HG03103 (cell line): ENCODE measurements around the gene DTX1.

Experiments
- ATAC-seq: cut with Tn5 transposase; IDR thresholded peaks from one replicate; pipeline ENCODE4 v1.9.1; 2021; ENCODE audit warnings: low read depth; ENCODE audit not compliant: unreplicated experiment

The DTX1 gene

DNA sequence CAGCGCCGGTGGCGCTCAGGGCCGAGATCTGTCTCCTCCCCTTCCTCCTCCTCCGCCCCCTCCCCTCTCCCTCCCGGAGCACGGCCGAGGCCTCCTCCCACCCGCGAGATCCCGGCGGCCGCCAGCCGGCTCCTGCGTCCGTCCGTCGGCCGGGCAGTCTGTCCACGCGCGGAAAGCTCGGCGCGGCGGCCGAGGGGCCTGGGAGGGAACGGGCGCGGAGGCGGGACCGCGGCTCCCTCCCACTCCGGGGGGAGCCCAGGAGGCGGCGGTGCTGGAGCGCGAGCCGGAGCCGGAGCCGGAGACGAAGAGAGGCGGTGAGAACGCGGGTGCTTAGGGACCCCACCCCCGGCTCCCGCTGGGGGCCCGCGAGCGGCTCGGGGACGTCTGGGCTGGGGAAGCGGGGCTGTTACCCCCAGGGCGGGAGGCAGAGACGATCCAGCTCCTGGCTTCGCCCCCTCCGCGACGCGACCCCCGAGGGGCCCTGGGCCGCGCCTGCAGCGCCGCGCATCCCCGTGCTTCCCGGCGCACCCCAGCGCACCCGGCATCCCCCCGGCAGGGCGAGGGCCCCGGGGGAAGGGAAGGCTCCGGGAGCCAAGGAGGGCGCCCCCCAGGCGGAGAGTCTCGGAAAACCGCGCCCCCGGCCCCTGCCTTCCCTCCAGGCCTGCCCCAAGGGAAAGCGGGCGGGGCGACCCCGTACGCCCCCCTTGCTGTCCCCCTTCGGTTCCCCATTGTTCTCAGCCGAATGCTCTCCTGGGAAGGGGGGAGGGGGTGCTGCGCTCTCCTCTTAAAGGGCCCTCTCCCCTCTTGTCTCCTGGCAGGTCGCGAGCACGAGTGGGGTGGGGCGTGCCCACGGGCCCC is at the start of gene DTX1:
DTX1 (plus strand) TSS at position 100 of the 858 bp plus-strand sequence. CDS start 1,463 bp downstream, outside the sequence.
- no peak for ATAC-seq

DNA sequence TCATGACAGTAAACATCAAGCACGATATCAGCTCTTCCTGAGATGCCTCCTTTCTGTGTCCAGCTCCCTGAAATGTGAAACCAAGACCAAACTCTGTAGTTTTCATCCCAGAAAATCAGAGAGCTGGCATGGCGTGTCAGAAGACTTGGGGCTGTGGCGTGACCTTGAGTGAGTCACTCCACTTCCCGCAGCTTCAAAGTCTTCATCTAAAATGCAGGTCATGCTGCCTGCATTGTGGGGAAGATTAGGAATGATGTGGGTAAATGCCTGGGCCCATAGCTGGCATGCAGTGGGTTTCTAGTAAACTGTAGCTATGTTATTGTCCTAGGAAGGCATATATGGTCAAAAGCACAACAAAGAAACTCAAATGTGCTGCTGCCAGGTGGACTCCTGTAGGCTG is 49.4 kb upstream of the DTX1 start:
- ATAC-seq = no peak

DNA sequence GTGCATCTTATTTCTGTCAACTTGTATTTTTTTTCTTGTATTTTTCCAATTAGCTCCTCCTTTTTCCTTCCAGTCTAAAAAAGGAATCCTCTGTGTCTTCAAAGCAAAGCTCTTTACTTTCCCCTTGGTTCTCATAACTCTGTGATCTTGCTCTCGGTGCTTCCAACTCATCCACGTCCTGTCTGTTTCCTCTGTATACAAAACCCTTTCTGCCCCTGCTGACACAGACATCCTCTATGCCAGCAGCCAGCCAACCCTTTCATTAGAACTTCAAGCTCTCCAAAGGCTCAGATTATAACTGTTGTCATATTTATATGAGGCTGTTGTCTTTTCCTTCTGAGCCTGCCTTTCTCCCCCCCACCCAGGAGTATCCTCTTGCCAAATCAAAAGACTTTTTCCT is 45.8 kb upstream of the DTX1 start:
- ATAC-seq = no peak

DNA sequence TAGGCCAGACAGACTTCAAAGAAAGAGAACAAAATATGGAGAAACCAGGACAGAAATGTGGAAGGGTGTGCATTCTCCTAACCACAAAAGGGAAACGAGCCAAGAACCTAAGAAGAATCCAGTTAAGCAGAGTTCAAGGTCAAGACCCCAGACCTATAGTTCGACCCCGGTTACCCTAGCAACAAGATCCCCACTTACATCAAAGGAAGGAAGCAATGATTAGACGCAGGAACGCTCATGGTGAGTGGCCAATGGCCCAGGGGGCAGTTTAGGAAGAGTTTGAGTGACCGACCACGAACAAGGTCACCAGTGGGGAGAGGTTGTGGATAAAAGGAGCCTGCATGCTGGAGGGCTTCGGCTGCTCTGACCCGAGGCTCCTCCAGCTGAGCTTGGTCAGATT is 42.0 kb upstream of the DTX1 start:
- ATAC-seq = no peak

DNA sequence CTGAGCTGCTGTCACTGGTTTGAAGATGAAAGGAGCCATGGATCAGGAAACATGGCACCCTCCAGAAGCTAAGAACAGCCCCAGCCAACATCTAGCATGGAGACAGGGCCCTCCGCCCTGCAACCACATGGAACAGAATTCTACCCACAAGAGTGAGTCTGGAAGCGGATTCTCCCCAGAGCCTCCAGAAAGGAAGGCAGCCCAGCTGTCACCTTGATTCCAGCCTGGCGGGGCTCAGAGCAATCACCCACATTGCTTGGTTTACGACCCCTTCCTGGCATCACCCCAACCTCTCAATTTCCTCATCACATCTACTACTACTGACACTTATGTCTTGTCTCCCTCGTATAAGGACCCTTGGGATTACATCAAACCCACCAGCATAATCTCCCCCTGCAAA is 39.7 kb upstream of the DTX1 start:
- no peak for ATAC-seq

DNA sequence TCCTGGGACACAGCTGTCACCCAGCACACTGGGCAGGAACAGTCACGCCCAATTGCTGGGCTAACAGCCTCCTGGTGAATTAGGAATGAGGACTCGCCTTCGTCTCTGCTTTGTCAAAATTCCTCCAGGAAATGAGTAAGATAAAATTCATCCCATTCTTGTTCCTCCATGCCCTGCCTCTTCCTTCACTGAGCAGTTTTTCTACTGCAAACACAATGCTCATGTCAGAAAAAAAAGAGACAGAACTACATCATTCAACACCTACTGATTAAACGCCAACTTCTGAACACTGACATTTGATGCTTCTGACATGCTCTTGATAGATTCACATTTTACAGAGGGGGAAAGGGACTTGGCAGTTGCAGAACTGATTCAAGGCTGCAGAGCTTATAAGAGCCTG is 37.5 kb upstream of the DTX1 start:
- ATAC-seq = no peak

DNA sequence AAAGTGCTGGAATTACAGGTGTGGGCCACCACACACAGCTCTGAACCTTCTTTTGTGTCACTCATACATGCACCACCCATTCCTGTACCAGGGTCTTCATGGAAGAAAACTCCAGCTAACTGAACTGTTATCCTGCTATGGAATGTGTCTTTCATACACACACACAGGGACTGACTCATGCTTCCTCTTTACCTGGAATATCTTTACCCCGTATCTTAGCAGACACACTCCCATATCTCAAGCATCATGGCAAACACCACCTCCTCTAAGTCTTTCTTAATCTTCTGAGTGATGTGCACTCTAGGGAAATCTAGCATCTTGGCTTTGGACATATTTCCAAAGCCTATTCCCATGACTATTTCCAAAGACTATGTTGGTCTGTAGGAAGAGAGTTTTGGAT is 35.0 kb upstream of the DTX1 start:
- no peak for ATAC-seq

DNA sequence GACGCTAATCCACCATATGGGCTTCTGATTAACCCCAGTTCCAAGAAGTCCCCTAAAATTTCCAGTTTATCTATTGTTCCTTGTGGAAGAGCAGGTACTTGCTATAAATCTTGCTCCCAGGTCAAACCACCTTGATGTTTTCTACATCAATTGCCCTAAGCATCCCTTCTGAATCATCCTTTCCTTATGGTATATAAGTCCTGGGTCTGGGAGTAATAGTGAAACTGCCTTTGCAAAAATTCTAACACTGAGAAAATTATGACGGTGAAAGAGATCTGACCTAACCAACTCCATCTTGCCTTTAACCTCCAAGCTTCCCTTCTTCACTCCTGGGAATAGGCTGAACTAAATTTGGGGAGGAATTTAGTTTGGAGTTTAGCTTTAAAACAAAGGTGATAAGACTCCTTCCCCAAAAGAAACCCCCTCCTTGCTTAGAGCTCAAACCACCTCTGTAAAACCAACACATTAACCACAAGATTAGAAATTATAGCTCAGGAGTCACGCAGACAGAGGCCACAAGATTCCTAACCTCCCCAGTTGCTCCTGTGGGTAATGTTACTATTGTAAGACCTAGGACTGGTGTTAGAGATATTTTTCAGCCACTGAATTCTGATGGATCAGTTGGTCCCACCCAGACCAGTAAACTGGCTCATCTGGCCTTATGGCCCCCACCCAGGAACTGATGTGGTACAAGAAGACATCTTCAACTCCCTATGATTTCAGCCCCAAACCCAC is 33.8 kb upstream of the DTX1 start:
- no peak for ATAC-seq

DNA sequence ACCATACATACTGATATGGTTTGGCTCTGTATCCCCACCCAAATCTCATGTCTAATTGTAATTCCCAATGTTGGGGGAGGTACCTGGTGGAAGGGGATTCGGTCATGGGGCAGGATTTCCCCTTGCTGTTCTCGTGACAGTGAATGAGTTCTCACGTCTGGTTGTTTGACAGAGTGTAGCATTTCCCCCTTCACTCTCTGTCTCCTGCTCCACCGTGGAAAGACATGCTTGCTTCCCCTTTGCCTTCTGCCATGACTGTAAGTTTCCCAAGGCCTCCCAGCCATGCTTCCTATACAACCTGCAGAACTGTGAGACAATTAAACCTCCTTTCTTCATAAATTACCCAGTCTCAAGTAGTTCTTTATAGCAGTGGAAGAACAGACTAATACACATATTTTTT is 28.8 kb upstream of the DTX1 start:
- no peak for ATAC-seq

DNA sequence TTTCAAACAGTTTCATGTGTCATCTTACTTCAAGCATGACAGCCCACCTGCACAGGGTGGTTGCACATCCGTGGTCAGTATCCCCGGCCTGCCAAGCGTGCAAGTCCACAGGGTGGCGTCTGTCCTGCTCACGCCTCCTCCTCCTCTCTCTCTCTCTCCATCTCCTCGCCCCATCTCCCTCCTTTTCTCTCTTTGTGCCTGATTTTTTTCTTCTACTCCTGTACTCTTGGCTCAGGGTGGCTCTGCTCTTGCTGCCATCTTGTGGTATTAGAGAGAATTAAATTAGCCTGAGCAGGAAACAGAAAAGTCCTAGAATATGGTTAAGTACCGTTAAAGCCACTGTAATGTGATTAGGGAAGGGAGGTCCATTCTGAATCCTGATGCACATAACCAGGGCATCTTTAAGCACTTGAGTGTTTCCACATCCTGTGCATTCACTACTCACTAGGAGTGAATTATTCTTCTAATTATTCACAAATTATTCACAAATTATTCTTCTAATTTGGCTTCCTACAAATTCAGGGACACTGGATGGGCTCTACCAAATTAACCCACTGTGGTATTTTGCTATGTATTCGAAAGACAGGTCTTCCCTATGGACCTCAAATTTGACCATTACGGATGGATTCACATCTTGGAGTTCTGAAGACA is 25.5 kb upstream of the DTX1 start:
- no peak for ATAC-seq

DNA sequence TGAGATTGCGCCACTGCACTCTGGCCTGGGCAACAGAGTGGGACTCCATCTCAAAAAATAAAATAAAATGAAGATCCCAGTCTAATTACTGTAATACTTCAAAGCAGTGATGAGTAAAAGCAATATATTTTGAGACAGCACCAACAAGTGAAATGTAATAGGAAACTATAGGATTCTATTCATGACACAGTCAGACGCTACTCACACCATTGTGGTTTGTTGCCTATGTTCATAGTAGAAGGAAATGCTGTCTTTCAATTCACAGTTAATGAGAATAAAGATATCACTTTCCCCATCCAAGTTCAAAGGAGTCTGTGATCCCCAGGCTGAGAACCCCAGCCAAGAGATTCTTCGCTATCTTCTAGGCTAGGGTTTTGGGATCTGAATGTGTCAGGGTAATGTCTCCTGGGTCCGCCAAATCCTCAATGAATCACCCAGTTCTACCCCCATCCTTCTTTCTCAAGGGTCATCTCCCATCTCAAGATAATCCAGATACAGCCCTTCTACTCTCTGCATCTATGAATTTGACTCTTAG is 16.6 kb upstream of the DTX1 start:
- no peak for ATAC-seq

DNA sequence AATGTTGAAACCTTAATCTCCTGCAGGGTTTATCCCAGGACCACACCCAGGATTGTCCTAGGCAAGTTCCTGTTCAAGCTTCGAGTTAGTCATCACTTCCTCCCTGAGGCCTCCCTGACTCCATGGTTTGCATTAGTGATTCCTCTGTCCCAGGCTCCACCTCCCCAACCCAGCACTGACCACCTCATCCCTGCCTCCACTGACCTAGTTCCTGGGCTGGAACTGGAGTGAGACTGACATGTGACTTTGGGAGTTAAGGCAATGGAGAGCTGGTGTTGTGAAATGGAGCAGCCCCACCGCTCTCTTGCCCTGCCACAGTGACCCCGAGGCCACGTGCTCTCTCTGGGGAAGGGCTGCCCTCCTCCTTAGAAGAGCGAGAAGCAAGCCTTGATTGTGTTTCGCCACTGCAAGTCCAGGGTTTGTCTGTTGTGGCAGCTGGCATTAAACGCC is 15.8 kb upstream of the DTX1 start:
- no peak for ATAC-seq

DNA sequence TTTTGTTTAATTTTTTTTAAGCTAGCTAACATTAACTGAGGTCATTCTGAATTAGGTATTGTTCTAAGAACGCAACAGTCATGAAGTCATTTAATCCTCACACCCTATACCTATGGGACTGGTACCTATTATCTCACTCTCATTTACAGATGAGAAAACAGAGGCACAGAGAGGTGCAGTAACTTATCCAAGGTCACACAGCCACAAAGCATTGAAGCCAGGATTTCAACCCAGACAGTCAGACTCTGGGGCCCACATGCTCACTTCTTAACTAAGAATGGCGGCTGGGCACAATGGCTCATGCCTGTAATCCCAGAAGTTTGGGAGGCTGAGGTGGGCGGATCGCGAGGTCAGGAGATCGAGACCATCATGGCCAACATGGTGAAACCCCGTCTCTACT is 15.0 kb upstream of the DTX1 start:
- no peak for ATAC-seq

DNA sequence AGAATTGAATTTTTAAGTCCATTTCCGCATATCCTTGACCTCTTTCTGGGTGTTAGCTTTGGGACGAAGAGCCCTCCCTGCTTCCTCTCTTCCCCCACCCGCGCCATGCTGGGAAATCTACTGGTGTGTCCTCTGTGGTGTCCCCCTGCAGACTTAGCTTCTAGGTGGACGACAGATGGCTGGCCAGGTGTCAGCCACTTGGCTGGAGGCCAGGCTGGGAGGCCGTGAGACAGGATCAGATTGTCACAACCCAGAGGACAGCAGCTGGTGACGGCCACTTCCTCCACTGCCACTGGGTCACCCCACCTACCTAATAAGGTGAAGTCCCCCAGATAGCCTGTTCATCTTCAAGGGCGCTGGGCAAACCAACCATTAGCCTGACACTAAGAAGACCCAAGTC is 13.3 kb upstream of the DTX1 start:
- no peak for ATAC-seq

DNA sequence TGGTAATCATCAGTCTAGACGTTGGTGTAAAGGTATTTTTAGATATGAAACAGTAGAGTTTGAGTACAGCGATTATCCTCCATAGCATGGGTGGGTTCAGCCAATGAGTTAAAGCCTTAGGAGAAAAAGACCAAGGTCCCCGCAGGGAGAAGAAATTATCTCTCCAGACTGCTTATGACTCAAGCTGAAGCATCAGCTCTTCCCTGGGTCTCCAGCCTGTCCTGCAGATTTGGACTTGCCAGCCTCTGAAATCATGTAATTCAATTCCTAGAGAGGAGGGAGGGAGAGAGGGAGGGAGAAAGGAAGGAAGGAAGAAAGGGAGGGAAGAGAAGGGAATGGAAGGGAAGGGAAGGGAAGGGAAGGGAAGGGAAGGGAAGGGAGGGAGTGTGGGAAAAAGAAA is 12.0 kb upstream of the DTX1 start:
- no peak for ATAC-seq

DNA sequence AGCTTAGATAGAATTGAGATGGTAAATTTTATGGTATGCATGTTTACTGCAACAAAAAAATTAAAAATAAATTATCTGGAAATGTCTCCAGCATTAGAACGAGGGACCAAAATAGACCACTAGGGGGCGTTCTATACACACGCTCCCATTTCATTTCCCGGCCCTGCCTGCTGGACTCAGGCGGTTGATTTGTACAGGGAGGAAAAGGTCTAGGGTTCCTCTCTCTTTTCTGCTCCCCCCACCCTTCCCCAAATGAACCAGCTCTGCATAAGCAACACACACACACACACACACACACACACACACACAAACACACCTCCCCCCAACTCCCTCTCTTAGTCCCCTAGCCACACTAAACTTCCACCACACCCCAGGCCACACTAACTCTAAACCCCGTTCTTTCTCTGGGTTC is 7.8 kb upstream of the DTX1 start:
- ATAC-seq = no peak

DNA sequence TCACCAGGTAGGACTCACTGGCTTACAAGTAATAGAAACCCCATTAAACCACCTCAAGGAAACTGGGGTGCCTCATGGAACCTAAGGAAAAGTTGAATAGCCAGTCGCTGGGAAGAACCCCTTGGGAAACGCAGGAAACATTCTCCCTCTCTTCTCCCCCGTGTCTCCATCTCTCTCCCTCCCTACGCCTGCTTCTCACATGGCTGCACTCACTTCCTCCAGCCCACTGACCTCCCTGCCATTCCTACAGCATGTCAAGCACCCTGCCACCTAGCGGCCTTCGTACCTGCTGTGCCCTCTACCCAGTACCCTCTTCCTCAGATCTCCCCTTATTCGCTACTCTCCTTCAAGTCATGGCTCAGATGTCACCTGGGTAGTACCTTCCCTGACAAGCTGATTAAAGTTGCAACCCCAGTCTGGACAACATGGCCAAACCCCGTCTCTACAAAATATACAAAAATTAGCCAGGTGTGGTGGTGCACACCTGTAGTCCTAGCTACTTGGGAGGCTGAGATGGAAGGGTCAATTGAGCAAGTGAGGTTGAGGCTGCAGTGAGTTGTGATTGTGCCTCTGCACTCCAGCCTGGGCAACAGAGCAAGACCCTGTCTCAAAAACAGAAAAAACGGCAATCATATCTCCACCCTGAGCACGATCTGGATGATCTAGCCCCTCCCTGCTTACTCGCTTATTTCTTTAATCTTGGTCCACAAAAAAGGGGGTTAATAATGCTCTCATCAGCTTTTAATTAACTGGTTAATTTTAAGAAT is 6.4 kb upstream of the DTX1 start:
- ATAC-seq = no peak

DNA sequence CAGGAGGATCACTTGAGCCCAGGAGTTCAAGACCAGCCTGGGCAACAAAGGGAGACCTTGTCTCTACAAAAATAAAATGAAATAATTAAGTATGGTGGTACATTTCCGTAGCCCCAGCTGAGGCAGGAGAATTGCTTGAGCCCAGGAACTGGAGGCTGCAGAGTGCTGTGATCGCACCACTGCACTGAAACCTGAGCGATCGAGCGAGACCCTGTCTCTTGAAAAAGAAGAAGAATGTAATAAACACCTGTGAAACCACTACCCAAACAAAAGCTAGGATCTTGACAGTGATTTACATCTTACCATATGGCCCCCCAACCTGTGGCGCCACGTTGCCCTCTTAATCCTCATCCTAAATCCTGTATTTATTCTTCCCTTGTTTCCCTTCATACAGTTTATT is 5.7 kb upstream of the DTX1 start:
- no peak for ATAC-seq

DNA sequence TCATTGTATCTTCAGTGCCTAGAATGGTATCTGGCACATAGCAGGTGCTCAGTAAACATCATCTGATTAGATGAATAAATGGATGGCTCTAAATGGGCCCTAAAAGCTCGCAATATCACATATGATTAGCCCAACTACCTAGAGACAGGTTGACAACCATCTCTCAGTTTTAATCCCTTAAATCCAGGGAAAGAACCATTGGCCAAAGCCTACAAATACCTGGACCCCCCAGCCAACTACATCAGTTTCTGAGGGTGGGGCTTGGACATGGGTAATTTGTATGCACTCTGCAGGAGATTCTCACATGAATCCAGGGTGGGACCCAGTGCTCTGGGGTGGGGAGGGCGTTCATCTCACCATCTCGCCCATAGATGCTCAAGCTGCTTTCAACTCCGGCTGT is 4.8 kb upstream of the DTX1 start:
- ATAC-seq = no peak

DNA sequence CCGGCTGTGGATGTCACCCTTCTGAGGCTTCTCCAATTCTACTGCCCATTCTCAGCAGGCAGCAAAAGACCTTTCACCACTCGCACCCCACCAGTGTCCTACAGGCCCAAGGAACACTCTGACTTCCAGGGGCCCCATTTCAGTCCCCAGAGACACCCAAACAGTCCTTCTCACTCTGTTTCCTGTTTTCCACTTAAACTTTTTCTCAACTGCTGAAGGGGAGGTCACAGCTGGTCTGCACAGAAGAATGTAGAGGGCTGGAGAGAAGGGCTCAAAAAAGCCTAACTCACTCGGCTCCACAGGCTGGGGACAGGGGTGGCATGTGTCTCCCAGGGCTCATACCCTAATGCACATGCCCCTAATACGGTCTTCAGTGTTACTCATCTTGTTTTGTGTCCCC is 4.2 kb upstream of the DTX1 start:
- no peak for ATAC-seq
